Effector memory CD8-positive, alpha-beta T cell (primary cell): Measurements from ENCODE around the gene STUM.
"Not testable (repeated sequence)": the region's sequence is repeated elsewhere in the genome, so short reads cannot be mapped to it uniquely, and the experiment has no call there.

Experiments used
- ATAC-seq: fragments of 150-1000 bp; cut with Tn5 transposase; replicated peaks from 2 replicates; pipeline ENCODE4 v1.10.0; 2021; ENCODE audit warnings: mild to moderate bottlenecking, moderate library complexity
- DNase-seq, 3 experiments: peaks; one replicate each; pipeline ENCODE4 v3.0.0; 2021
- H3K27ac Mint-ChIP-seq, 2 donors: one replicate each; pipeline ENCODE4 v1.8.0; 2022; ENCODE audit warnings: mild to moderate bottlenecking in 2 of 2, mixed read lengths in 2 of 2, moderate library complexity in 2 of 2
- H3K27me3 Mint-ChIP-seq, 2 donors: one replicate each; pipeline ENCODE4 v1.8.0; 2022; ENCODE audit warnings: mixed read lengths in 2 of 2
- H3K36me3 Mint-ChIP-seq: one replicate; pipeline ENCODE4 v1.8.0; 2022; ENCODE audit warnings: mild to moderate bottlenecking, moderate library complexity, mixed read lengths; ENCODE audit not compliant: insufficient read depth
- H3K4me1 Mint-ChIP-seq, 2 donors: one replicate each; pipeline ENCODE4 v1.8.0; 2022; ENCODE audit warnings: low read depth in 2 of 2, mixed read lengths in 2 of 2
- H3K4me3 Mint-ChIP-seq, 2 donors: one replicate each; pipeline ENCODE4 v1.8.0; 2022; ENCODE audit warnings: mild to moderate bottlenecking in 2 of 2, mixed read lengths in 2 of 2, moderate library complexity in 2 of 2
- H3K9me3 Mint-ChIP-seq, 2 donors: one replicate each; pipeline ENCODE4 v1.8.0; 2022; ENCODE audit warnings: mixed read lengths in 2 of 2

STUM gene

DNA sequence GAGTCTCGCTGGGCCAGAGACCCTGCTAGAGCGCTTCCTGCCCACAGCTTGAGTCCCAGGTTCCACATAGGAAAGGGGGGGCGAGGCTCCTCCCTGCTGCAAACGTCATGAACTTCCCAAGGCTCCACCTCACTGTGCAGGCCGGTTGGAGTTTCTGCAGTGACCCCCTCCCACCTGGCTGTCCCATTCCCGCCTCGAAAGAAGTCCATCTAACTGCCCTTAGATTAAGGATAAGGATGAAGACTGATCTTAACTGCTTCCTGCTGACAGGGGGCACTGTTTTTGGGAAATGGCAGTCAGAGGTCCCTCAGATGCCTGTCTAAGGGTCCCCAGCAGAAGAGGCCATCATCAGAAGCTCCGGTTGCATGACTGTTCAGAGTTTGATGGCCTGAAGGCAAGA, 62.7 kb downstream of the STUM start:
- DNase-seq (no peak), ATAC-seq (no peak)
- no peaks in the 10 kb centered on the region for H3K9me3 Mint-ChIP-seq
- H3K4me3 Mint-ChIP-seq: no peak overlapping the region
- H3K27me3 Mint-ChIP-seq: peaks cover 7 to 26% of the 10 kb centered on the region in 2 donors
- no peaks in the 10 kb centered on the region for H3K4me1 Mint-ChIP-seq
- no peak overlapping the region for H3K27ac Mint-ChIP-seq
- H3K36me3 Mint-ChIP-seq: no peaks in the 10 kb centered on the region

- not testable (repeated sequence) for H3K27ac Mint-ChIP-seq, H3K4me3 Mint-ChIP-seq, H3K9me3 Mint-ChIP-seq, DNase-seq, H3K36me3 Mint-ChIP-seq, ATAC-seq, H3K4me1 Mint-ChIP-seq
- H3K27me3 Mint-ChIP-seq: peaks cover 7 to 33% of the 10 kb centered on the region in 2 donors
These were observed 63.4 kb downstream of the STUM start for GRCh38 chr1:226611980-226612379.

GRCh38 chr1:226615876-226616275, 67.3 kb downstream of the STUM start:
- no peaks in the 10 kb centered on the region for H3K4me1 Mint-ChIP-seq
- no peak overlapping the region for H3K4me3 Mint-ChIP-seq
- peaks cover 5 to 19% of the 10 kb centered on the region in 2 donors for H3K27me3 Mint-ChIP-seq
- no peak for DNase-seq
- H3K27ac Mint-ChIP-seq: no peak overlapping the region
- no peaks in the 10 kb centered on the region for H3K36me3 Mint-ChIP-seq
- ATAC-seq: no peak
- no peaks in the 10 kb centered on the region for H3K9me3 Mint-ChIP-seq

GRCh38 chr1:226616636-226617035, 68.1 kb downstream of the STUM start:
- ATAC-seq: no peak
- Mint-ChIP-seq H3K4me1 (no peaks in the 10 kb centered on the region), H3K9me3 (no peaks in the 10 kb centered on the region), H3K27ac (peak overlapping the region in 1 of 2 donors; percentile 6), H3K36me3 (no peaks in the 10 kb centered on the region), H3K4me3 (no peak overlapping the region), H3K27me3 (peaks cover 5 to 19% of the 10 kb centered on the region in 2 donors)
- DNase-seq: no peak

DNA sequence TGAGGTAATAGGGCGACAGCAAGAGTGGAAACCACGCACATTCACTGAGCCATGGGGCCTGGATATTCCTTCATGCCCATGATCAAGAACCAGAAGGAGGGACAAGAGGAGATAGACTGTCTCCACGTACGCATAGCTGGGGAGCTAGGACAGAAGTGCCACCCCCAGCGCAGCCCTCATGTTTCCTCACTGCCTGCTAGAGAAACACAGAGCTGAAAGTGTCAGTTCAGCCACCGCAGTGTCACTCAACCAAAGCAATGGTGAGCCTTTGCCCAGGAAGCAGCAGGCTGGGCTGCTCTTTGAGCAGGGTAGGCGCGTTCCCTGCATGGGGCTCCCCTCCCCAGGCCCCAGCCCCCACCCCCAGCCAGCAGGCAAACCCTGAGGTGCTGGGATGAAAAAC, 68.5 kb downstream of the STUM start:
- Mint-ChIP-seq H3K27me3 (peaks cover 5 to 19% of the 10 kb centered on the region in 2 donors), H3K4me1 (no peaks in the 10 kb centered on the region), H3K27ac (peak overlapping the region in 1 of 2 donors; percentile 6), H3K36me3 (no peaks in the 10 kb centered on the region), H3K4me3 (no peak overlapping the region), H3K9me3 (no peaks in the 10 kb centered on the region)
- DNase-seq (no peak), ATAC-seq (no peak)

DNA sequence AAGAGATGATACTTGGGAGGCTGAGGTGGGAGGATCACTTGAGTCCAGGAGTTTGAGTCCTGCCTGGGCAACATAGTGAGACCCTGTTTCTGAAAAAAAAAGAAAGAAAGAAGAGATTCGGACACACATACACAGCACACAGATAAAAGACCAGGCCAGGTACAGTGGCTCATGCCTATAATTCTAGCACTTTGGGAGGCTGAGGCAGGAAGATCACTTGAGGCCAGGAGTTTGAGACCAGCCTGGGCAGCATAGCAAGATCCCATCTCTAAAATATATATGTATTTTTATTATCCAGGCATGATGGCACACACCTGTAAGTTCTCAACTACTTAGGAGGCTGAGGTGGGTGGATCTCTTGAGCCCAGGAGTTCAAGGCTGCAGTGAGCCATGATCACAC, 69.2 kb downstream of the STUM start:
- not testable (repeated sequence) for H3K4me1 Mint-ChIP-seq, H3K27ac Mint-ChIP-seq

DNA sequence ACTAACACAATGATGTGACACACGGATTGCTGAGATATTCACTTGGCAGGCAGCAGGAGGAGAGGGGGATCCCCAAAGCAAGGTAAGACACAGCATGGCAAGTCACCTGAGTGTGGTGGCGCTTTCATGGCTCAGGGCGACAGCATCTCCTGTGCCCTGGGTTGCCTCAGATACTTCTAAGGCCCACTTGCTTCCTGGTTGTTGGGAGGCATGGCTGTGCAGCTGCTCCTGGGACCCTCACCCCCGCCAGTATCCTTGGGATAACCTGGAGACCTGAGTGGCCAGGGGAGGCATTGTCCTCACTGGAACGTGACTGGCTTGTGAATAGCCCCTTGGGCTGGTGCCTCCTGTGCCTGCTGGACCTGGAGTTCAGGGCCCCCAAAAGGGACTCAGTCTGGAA, 69.8 kb downstream of the STUM start:
- Mint-ChIP-seq H3K27me3 (peaks cover 5 to 19% of the 10 kb centered on the region in 2 donors), H3K36me3 (no peaks in the 10 kb centered on the region), H3K4me1 (no peaks in the 10 kb centered on the region), H3K27ac (no peak overlapping the region), H3K4me3 (no peak overlapping the region), H3K9me3 (no peaks in the 10 kb centered on the region)
- no peak for DNase-seq
- ATAC-seq: no peak

More for the DNA sequence above, 69.2 kb downstream of the STUM start:
- H3K27me3 Mint-ChIP-seq: peaks cover 5 to 19% of the 10 kb centered on the region in 2 donors
- H3K9me3 Mint-ChIP-seq, H3K4me3 Mint-ChIP-seq, DNase-seq, H3K36me3 Mint-ChIP-seq, ATAC-seq: not testable (repeated sequence)

GRCh38 chr1:226619031-226619430, 70.5 kb downstream of the STUM start:
- no peak for DNase-seq

DNA sequence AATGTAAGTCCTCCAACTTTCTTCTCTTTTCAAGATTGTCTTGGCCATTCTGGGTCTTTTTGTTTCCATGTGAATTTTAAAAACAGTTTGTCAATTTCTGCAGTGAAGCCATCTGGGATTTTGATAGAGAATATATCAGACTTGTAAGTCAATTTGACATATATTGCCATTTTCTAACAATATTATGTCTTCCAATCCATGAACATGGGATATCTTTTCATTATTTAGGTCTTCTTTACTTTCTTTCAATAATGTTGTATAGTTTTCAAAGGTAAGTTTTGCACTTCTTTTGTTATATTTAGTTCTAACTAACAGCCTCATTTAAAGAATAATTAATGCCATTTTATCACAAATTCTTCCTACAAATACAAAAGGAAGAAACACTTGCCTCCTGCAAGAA, 73.4 kb downstream of the STUM start:
- no peaks in the 10 kb centered on the region for H3K9me3 Mint-ChIP-seq
- H3K4me3 Mint-ChIP-seq: no peak overlapping the region
- H3K36me3 Mint-ChIP-seq: no peaks in the 10 kb centered on the region
- H3K4me1 Mint-ChIP-seq: peaks cover 9 to 11% of the 10 kb centered on the region in 2 donors
- peaks cover 5 to 22% of the 10 kb centered on the region in 2 donors for H3K27me3 Mint-ChIP-seq
- DNase-seq: no peak
- no peak for ATAC-seq
- no peak overlapping the region for H3K27ac Mint-ChIP-seq

More at GRCh38 chr1:226619031-226619430, 70.5 kb downstream of the STUM start:
- Mint-ChIP-seq H3K36me3 (no peaks in the 10 kb centered on the region), H3K27ac (no peak overlapping the region), H3K9me3 (no peaks in the 10 kb centered on the region), H3K27me3 (peaks cover 5 to 19% of the 10 kb centered on the region in 2 donors), H3K4me3 (no peak overlapping the region), H3K4me1 (no peaks in the 10 kb centered on the region)
- ATAC-seq: no peak

DNA sequence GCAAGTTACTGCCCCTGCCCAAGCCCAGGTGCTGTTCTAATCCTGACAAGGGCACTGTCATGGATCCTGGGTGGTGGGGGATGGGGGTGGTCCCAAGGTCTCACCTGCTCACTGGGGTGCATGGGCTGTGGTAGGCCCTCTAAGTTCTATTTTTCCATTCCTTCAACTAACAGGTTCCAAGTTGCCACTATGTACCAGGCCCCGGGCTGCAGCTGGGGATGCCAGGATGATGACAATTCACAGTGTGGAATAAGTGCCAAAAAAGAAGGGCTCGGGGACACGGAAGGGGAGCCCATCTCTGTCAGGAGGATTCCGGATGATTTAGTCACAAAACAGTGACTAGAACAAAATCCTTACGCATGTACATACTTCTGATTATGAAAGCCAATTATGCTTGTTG, 76.0 kb downstream of the STUM start:
- Mint-ChIP-seq H3K4me1 (peaks cover 9 to 17% of the 10 kb centered on the region in 2 donors), H3K36me3 (no peaks in the 10 kb centered on the region), H3K4me3 (no peak overlapping the region), H3K27ac (no peak overlapping the region), H3K9me3 (no peaks in the 10 kb centered on the region), H3K27me3 (peaks cover under 1 to 15% of the 10 kb centered on the region in 2 donors)
- DNase-seq: no peak
- no peak for ATAC-seq

DNA sequence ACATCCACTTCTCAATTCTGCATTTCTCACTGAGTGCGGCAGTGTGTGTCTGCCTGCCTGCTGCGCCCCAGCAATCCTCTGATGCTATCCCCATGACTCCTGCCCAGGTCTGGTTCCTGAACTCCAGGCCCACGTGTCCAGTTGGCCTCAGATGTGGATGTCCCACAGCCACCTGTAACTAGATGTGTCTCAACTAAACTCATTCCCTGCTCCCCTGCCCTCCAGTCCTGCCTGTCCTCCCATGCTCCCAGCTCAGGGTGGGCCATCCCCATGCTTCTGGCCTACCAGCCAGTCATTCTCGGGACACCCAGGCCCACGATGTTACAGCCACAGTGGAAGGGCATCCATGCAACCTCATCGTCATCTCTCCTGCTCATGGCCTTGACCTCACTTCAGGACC, 76.8 kb downstream of the STUM start:
- no peak overlapping the region for H3K27ac Mint-ChIP-seq
- H3K27me3 Mint-ChIP-seq: peaks cover 0 to 12% of the 10 kb centered on the region in 2 donors

DNA sequence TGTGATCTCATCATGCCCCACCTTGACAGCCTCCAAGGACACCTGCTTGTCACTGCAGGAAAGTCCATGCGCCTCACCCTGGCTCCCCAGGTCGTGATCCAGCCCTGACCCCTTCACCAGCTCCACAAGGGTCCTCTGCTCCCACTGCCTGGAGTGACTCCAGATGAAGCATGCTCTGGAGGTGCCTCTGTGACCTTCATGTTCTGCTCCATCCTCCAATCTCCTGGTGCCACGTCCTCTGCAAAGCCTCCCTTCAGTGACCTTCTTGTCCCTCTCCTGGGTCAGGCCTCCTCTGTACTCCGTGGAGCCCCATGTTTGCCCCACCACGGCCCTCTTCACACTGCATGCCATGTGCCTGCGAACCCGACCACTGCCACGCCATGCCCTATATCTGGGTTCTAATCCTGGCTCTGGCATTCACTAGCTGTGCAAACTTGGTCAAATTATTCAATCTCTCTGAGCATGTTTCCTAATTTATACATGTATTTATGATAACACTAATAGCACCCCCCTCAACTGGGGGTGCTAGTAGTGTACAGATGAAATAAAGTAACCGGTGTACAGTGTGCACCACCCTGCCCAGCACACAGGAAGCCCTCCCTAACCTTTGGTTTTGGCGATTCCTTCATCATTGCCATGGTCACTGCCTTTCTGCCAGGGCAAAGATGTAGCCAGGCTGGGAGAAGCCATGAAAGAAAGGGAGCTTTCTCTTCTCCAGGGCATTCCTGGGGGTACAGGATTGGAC, 77.4 kb downstream of the STUM start:
- Mint-ChIP-seq H3K36me3 (peaks cover 11% of the 10 kb centered on the region), H3K4me1 (peaks cover 9 to 27% of the 10 kb centered on the region in 2 donors), H3K9me3 (no peaks in the 10 kb centered on the region), H3K27me3 (peaks cover 0 to 12% of the 10 kb centered on the region in 2 donors), H3K27ac (peak overlapping the region; percentile 47 to 52), H3K4me3 (peak overlapping the region; percentile 63 to 66)
- DNase-seq (no peak), ATAC-seq (peak; percentile 63)

More for the DNA sequence above, 76.8 kb downstream of the STUM start:
- Mint-ChIP-seq H3K9me3 (no peaks in the 10 kb centered on the region), H3K36me3 (peaks cover 6% of the 10 kb centered on the region), H3K4me3 (no peak overlapping the region), H3K4me1 (peaks cover 9 to 22% of the 10 kb centered on the region in 2 donors)
- DNase-seq (no peak), ATAC-seq (no peak)

- Mint-ChIP-seq H3K4me1 (peaks cover 9 to 27% of the 10 kb centered on the region in 2 donors), H3K9me3 (no peaks in the 10 kb centered on the region), H3K4me3 (peak overlapping the region; percentile 63 to 66)
These were observed 78.0 kb downstream of the STUM start for GRCh38 chr1:226626577-226626956.

DNA sequence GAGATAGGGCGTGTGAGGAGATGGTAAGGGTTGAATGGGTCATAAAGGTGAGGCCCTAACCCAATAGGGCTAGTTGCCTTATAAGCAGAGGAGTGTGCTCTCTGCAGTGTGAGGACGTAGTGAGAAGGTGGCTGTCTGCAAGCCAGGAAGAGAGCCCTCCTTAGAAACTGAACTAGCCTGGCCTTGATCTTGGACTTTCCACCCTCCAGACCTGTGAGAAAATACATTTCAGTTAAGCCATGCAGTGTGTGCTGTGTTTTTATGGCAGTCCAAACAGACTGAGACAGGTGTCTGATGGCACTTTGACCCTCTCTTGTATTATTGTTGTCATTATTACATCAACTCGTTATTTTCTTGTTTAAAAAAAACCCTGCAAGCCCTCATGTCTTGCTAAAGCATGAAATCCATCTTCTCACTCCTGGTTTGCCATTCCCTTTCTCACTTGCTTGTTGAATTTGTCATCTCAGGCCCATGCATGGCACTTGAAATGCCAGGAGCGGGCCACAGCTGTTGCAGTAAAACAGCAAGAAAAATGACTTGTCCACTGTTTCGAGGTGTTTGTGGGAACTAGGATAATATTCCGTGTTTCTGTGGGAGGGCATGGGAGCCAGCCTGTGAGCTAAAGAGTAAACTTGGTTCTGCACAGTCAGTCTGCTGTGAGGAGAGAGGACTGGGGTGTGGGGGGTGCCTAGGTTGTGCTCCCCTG, 78.6 kb downstream of the STUM start:
- H3K9me3 Mint-ChIP-seq: no peaks in the 10 kb centered on the region
- peaks cover 9 to 27% of the 10 kb centered on the region in 2 donors for H3K4me1 Mint-ChIP-seq
- H3K36me3 Mint-ChIP-seq: peaks cover 19% of the 10 kb centered on the region
- no peak for ATAC-seq
- H3K4me3 Mint-ChIP-seq: no peak overlapping the region
- DNase-seq: no peak
- H3K27me3 Mint-ChIP-seq: peaks cover 0 to 12% of the 10 kb centered on the region in 2 donors
- H3K27ac Mint-ChIP-seq: peak overlapping the region; percentile 44 to 71

More at GRCh38 chr1:226626577-226626956, 78.0 kb downstream of the STUM start:
- ATAC-seq (peak; percentile 96), DNase-seq (peak; percentile 69 to 77 (median 70))
- H3K36me3 Mint-ChIP-seq: peaks cover 14% of the 10 kb centered on the region
- peak overlapping the region; percentile 44 to 47 for H3K27ac Mint-ChIP-seq
- H3K27me3 Mint-ChIP-seq: peaks cover 0 to 12% of the 10 kb centered on the region in 2 donors
